ENCODE results near the gene LPCAT2.
A peak's percentile ranks its signal among the peaks of the same experiment; 100 is the strongest.

GRCh38 chr16:55543472-55543871 is 34.6 kb downstream of the LPCAT2 start:
- TF ChIP-seq CTCF (IDR thresholded peaks at IDR 0.05): peak in 5 of 6 experiments; percentile 8 to 45 (median 18)
- TF ChIP-seq POLR2A (IDR thresholded peaks at IDR 0.05): no peak

Measured in esophagus squamous epithelium (tissue), 4 donors.